ENCODE results near the gene BHLHE41.

- TF ChIP-seq POLR2AphosphoS5 (IDR thresholded peaks at IDR 0.05; ENCODE audit: borderline replicate concordance, low read depth, low read length) (no peak), EZH2 (IDR thresholded peaks at IDR 0.05) (no peak)
These were observed 10.7 kb upstream of the BHLHE41 start for GRCh38 chr12:26135571-26135970.
